Heart right ventricle (tissue), 16 donors: Measurements from ENCODE around the gene HAS3. TPM values are rescaled to one million over a fixed set of nuclear protein-coding genes. Genes with fewer than 3 reads are reported as not detected.
"Not testable (repeated sequence)": the region's sequence is repeated elsewhere in the genome, so short reads cannot be mapped to it uniquely, and the experiment has no call there.

Experiments used
- ATAC-seq, 8 donors: fragments of 200-7000 bp; cut with Tn5 transposase; one replicate each; pipeline ENCODE4 v1.9.1; 2020; ENCODE audit warnings: mild to moderate bottlenecking in 8 of 8, moderate library complexity in 8 of 8, moderate number of reproducible peaks in 1 of 8
- DNase-seq, 2 donors: peaks; one replicate each; pipeline ENCODE4 v3.0.0-alpha.2; 2020
- H3K27ac ChIP-seq, 10 donors: fragments of 200-600 bp; sonication (generic) in 2 of 10; one replicate each; pipeline versions ENCODE4 v1.5.0 to v1.8.0; 2020 to 2022; ENCODE audit warnings: mild to moderate bottlenecking in 3 of 10
- H3K27me3 ChIP-seq, 7 donors: fragments of 200-600 bp; one replicate each; pipeline ENCODE4 v1.8.0; 2021 to 2022; ENCODE audit warnings: mild to moderate bottlenecking in 2 of 7
- H3K36me3 ChIP-seq, 9 donors: fragments of 200-600 bp; sonication (generic) in 1 of 9; one replicate each; pipeline versions ENCODE4 v1.5.0 to v1.8.0; 2020 to 2022; ENCODE audit warnings: mild to moderate bottlenecking in 2 of 9
- H3K4me1 ChIP-seq, 9 donors: fragments of 200-600 bp; sonication (generic) in 1 of 9; one replicate each; pipeline versions ENCODE4 v1.5.0 to v1.8.0; 2020 to 2022; ENCODE audit warnings: mild to moderate bottlenecking in 4 of 9
- H3K4me3 ChIP-seq, 10 donors: fragments of 200-600 bp; sonication (generic) in 2 of 10; one replicate each; pipeline versions ENCODE4 v1.5.0 to v1.8.0; 2020 to 2022; ENCODE audit warnings: mild to moderate bottlenecking in 7 of 10, moderate library complexity in 2 of 10
- H3K9me3 ChIP-seq, 11 donors: fragments of 200-600 bp in 10 of 11; sonication (generic) in 2 of 11; one replicate each; pipeline versions ENCODE4 v1.5.0 to v1.8.0; 2013 to 2022; ENCODE audit warnings: mild to moderate bottlenecking in 2 of 11, control low read depth in 1 of 11, moderate library complexity in 1 of 11
- WGBS, 2 donors: extraction: QIAGEN DNeasy Blood & Tissue Kit; methylation state at CpG; one replicate each; pipeline ENCODE4 v1.1.7; 2013; ENCODE audit warnings: inconsistent platforms in 1 of 2; 5-methylcytosine and 5-hydroxymethylcytosine counted together
- intact Hi-C, 10 donors: fragments of 100-400 bp; cut with DNase I; formaldehyde crosslinking; loops; one replicate each; pipeline versions ENCODE4 v1.11.1 to v1.14.2; 2022
- polyA plus RNA-seq, 2 donors: library from polyadenylated mRNA; stranded (reverse); fragments of 200-250 nt; gene quantifications; one replicate each; pipeline ENCODE4 v1.2.3, GENCODE V29; 2013
- total RNA-seq, 10 donors: library from RNA; stranded (reverse); fragmentation: NEBNext Ultra II Directional in 3 of 10; extraction: Animal tissue kit (Norgen Biotek cat#: 25700) in 3 of 10; gene quantifications; one replicate each; pipeline versions ENCODE4 v1.2.1 to v1.2.4, GENCODE V29; 2021 to 2023
- TF ChIP-seq, protein P1 (sequence below), 9 donors: fragments of 200-600 bp; sonication (generic) in 2 of 9; IDR thresholded peaks; one replicate each; pipeline versions ENCODE4 v1.5.0 to v1.8.0; 2021 to 2022; ENCODE audit warnings: antibody characterized with exemption in 9 of 9, mild to moderate bottlenecking in 5 of 9, moderate library complexity in 1 of 9
- donor health status: Arrhythmogenic right ventricular cardiomyopathy.
- donor health status: ischemic (EF 13 %, LVEDD 7.1; RV severe dilation, severe dysfunction).
- donor health status: healthy with polysubstance abuse.
- donor health status: DM: no; HTN: yes; CAD: no.
- donor health status: DM: no; HTN: no; CAD: no.
- donor health status: ischemic (EF 25% LVEDD 6.9; RV normal size, moderate dysfunction).
- donor health status: ischemic (EF 25% LVEDD 5.7; RV mildly dilated, moderate dysfunction).
- donor health status: healthy.
- donor health status: DM: yes; HTN: yes; CAD: no.
- donor health status: Ischemic cardiomyopathy.
- donor health status: ischemic (EF 35%, LVEDD 5.7; RV mildly dilated, moderate dysfunction).
- donor health status: nonischemic (EF 11% LVEDD 7.7; RV severe dilation, severe dysfunction).
- donor health status: DM: yes; HTN: yes; CAD: no.
- donor health status: PGD.
- donor health status: ischemic (EF 29% LVEDD 5.4; RV normal size, mild dysfunction).
- donor health status: nonischemic (EF 23%, LVEDD 6.1; RV moderate dilation, normal function).

HAS3 gene
- total and polyA plus RNA-seq, 12 donors, result 0.15 to 1.8 (median 0.38) TPM

DNA sequence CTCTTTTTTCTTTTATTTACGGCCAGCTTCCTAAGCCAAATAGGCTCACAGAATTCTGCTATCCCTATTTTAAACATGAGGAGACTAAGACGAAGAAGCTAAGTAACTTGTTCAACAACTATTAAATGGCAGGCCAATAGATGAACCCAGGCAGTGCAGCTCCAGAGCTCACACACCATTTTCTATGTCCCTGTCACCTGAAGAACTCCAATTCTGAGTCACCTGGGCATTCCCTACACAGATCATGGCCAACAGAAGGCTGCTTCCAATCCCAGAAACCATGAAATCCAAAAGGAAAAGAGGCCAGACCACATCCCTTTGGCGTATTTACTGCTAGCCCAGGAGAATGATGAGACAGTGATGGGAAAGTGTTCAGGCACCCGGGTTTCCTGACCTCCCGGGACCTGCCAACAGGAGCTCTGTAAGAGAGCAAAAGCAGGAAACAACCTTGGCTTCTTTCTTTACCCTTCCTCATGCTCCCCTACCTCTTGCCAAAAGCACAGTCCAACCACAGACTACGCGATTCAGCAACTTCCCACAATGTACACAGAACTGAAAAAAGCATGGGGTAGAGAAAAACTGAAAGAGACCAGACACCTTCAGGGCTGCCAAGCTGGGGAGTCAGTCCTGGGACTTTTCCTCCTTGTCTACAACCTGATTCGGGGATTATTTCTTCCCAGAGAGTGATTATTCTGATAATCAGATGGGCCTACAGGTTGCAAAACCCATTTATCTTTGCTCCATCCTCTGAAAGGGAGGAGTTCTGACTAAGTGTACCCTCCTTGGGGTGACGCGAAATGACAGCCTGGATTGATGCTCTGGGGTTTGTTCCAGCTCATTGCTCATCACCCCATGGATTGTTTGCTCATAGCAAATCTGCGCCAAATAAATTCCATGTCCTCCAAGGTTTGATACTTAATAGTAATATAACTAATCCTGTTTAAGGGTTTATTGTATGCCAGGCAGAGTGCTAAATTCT, 47.8 kb upstream of the HAS3 start:
- TF ChIP-seq, protein P1, sequence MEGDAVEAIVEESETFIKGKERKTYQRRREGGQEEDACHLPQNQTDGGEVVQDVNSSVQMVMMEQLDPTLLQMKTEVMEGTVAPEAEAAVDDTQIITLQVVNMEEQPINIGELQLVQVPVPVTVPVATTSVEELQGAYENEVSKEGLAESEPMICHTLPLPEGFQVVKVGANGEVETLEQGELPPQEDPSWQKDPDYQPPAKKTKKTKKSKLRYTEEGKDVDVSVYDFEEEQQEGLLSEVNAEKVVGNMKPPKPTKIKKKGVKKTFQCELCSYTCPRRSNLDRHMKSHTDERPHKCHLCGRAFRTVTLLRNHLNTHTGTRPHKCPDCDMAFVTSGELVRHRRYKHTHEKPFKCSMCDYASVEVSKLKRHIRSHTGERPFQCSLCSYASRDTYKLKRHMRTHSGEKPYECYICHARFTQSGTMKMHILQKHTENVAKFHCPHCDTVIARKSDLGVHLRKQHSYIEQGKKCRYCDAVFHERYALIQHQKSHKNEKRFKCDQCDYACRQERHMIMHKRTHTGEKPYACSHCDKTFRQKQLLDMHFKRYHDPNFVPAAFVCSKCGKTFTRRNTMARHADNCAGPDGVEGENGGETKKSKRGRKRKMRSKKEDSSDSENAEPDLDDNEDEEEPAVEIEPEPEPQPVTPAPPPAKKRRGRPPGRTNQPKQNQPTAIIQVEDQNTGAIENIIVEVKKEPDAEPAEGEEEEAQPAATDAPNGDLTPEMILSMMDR (IDR thresholded peaks at IDR 0.05), result no peak
- intact Hi-C loops, result no loop called here
- Histone ChIP-seq H3K27me3 (no peaks in the 10 kb centered on the region), H3K27ac (peak overlapping the region in 1 of 10 donors; percentile 45), H3K36me3 (no peaks in the 10 kb centered on the region), H3K9me3 (no peaks in the 10 kb centered on the region), H3K4me3 (no peak overlapping the region), H3K4me1 (peaks cover 0 to 13% (median 0%) of the 10 kb centered on the region in 9 donors)
- ATAC-seq (peak in 1 of 8 donors; percentile 23), DNase-seq (no peak)
- WGBS, 2 donors, result 68 to 71% methylated on average over 11 of the region's 11 CpGs

DNA sequence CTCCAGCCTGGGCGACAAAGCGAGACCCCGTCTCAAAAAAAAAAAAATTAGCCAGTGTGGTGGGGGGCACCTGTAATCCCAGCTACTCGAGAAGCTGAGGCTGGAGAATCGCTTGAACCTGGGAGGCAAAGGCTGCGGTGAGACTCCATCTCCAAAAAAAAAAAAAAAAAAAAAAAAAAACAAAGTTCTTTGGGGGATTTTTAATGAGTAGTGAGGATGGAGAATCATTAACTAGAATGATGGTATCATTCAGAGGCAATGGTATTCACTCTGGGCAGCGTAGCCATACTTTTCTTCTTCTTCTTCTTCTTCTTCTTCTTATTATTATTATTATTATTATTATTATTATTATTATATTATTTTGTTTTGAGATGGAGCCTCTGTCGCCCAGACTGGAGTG, 42.0 kb upstream of the HAS3 start:
- intact Hi-C loops, H3K4me3 ChIP-seq, H3K27me3 ChIP-seq, H3K36me3 ChIP-seq, H3K27ac ChIP-seq, ATAC-seq, H3K9me3 ChIP-seq, DNase-seq: not testable (repeated sequence)
- WGBS, 2 donors, result 99% methylated on average over 8 of the region's 8 CpGs
- H3K4me1 ChIP-seq, result peaks cover 0 to 14% (median 6%) of the 10 kb centered on the region in 9 donors

- ATAC-seq (no peak), DNase-seq (no peak)
- Histone ChIP-seq H3K9me3 (no peaks in the 10 kb centered on the region), H3K36me3 (peaks cover 0 to 8% (median 0%) of the 10 kb centered on the region in 9 donors), H3K27me3 (no peaks in the 10 kb centered on the region), H3K27ac (peak overlapping the region in 1 of 10 donors; percentile 31), H3K4me3 (no peak overlapping the region), H3K4me1 (peaks cover 0 to 14% (median 6%) of the 10 kb centered on the region in 9 donors)
- intact Hi-C loops, result no loop called here
- TF ChIP-seq, protein P1 (IDR thresholded peaks at IDR 0.05), result no peak
- WGBS, 2 donors, result 96% methylated on average over 2 of the region's 2 CpGs
Observed at GRCh38 chr16:69064124-69064763, 41.2 kb upstream of the HAS3 start.

GRCh38 chr16:69064764-69065313, 40.6 kb upstream of the HAS3 start:
- Histone ChIP-seq H3K4me1 (peaks cover 0 to 14% (median 6%) of the 10 kb centered on the region in 9 donors), H3K36me3 (peaks cover 0 to 8% (median 0%) of the 10 kb centered on the region in 9 donors), H3K27me3 (no peaks in the 10 kb centered on the region), H3K4me3 (no peak overlapping the region), H3K9me3 (no peaks in the 10 kb centered on the region), H3K27ac (peak overlapping the region in 2 of 10 donors; percentile 31 to 39)
- WGBS, 2 donors, result 17 to 33% methylated on average over 6 of the region's 6 CpGs
- ATAC-seq, result peak in 7 of 8 donors; percentile 33 to 88 (median 77)
- intact Hi-C loops, result no loop called here
- peak in 1 of 2 donors; percentile 26 for DNase-seq
- TF ChIP-seq, protein P1 (IDR thresholded peaks at IDR 0.05), result no peak
